GM19238 (cell line): ENCODE measurements around the gene FAM167B.
A peak's percentile ranks its signal among the peaks of the same experiment; 100 is the strongest.

Experiments used
- DNase-seq: peaks from one replicate; pipeline ENCODE4 v3.0.0; 2011; ENCODE audit warnings: low spot score; ENCODE audit not compliant: insufficient read length

Gene FAM167B

DNA sequence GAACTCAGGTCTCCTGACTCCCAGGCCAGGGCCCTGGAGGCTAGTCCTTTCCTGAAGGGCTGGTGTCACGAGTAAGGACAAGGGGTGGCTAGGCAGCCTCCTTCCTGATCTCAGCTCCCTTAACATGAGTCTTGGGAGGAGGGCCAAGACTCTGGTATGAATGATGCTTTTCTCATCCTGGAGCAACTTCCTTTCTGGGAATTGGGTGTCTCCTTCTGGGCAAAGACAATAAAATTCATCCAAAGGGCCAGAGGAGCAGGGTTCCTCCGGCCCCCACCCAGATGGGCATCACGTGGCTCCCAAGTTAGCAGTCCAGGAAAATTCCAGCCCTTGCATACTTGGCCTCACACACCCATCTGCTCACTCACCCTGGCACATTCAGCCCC is at the start of gene FAM167B:
FAM167B (plus strand) TSS at position 335 of the 386 bp plus-strand sequence. CDS start 200 bp downstream, outside the sequence.
- no peak for DNase-seq

DNA sequence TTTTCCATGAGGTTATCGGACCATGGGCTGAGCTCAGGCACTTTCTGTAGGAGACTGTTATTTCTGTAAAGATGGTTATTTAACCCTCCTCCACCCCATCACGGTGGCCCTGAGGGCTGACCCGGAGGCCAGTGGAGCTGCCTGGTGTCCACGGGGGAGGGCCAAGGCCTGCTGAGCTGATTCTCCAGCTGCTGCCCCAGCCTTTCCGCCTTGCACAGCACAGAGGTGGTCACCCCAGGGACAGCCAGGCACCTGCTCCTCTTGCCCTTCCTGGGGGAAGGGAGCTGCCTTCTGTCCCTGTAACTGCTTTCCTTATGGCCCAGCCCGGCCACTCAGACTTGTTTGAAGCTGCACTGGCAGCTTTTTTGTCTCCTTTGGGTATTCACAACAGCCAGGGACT is 49.2 kb upstream of the FAM167B start:
- no peak for DNase-seq

DNA sequence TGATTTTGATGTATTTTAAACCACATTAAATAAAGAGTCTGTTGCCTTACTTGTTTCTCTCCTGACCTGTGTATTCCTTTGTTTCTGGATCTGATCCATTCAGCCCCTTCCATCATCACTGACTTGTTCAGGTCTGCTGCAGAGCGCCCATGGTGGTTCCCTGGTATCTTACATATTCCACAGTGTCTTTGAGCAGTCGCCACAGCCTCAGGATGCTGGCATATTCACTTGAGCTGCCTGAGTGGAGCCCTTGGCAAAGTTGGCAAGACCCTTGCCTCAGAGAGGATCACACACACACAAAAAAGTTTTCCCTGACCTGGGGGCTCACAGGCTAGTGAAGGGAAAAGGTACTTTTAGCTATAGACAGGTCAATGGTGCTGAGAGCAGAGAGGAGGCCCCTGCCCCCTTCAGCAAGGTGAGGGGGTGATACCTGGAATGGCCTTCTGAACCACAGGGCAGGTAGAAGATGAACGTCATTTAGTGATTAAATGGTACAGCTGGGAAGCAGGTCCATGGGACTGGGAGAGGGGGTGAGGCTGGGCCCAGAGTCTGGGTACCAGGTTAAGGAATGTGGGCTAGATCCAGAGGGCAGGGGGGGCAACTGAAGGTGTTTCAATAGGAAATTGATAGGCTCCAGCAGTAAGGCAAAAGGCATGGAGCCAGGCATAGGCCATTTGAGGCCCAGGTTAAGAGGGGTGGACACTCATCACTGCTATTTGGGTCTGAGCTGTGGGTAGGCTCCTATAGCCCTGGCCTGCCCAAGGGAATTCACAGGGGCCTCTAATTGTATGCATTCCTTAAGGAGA is 48.6 kb upstream of the FAM167B start:
- DNase-seq = no peak

DNA sequence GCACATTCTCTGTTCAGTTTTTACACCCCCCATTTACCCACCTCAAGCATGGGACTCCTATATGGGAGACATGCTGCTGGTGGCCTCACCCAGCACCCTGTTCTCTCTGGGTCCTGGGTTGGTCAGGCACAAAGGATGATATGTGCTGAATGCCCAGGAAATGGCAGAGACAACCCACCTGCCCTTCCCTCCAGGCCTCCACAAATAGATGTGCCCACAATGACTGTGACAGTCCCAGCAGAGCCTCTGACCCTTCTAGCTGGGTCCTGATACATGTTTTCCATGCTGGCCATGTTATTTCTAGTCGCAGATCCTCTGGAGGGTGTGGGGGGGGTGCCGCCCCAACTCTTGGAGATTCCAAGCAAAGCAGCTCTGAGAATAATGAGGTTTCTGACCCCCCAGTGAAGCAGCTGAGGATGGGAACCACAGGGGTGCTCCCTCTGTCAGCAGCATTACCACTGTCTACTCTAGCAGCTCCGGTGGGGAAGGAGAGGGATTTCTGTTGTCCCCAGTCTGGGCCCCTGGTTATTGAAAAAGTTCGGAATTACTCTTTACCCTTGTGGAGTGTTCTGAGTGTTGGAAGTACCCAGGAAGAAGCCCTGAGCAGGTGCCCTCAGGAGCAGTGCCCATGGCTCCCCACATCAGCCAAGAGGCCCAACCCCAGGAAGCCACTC is 47.8 kb upstream of the FAM167B start:
- DNase-seq = no peak

DNA sequence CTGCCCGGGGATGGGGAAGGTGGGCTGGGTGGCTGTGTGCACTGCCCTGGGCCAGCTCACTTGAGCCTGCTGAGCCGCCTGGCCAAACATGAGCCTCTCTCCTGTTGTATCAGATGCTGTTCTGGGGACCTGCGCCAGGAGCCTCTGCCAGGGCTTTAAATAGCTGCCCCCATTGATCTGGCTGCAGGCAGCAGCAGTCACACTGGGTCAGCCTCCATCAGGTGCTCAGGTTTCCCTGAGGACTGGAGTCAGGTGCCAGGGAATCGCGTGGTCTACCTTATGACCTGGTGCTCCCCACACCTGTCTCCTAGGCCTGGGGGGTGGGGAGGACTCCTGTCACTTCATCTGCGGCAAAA is 47.3 kb upstream of the FAM167B start:
- DNase-seq = no peak

DNA sequence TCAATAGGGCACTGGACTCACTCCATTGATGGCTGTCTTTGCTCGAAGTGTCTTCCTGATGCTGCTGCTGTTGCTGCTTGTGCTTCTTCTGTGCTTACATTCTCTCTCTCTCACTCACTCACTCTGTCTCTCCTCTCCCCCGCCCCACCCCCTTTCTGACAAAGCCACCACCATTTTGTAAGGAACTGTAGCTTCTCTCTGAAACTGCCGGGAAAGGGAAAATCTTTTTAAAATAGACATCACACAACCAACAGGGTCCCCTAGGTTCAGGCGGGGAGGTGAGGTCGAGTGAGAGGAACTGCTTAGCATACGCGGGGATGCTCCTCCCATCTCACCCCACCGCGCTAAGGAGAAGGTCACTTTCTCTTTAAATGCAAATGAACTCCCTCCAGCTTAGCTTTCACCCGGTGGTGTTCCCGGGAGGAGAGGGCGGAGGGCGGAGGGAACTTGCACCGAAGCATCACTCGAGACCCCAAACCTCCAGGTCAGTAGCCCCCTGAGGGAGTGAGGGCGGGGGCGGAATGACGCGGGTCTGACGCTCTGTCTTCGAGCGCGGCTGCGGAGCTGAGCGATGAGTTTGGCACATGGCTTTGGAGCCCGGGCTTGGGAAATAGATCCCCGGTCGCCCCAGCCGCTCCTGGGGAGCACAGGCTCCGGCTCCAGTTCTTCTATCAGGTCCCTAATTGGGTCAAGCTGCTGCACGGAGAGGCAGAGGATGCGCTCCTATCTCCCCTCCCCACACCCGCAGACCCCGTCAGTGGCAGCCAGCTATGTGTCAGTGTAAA is 46.6 kb upstream of the FAM167B start, which contains the start of gene CCDC28B:
CCDC28B (plus strand) TSS at position 370 of the 785 bp plus-strand sequence. CDS start 1,341 bp downstream, outside the sequence.
- DNase-seq = peak; percentile 52

DNA sequence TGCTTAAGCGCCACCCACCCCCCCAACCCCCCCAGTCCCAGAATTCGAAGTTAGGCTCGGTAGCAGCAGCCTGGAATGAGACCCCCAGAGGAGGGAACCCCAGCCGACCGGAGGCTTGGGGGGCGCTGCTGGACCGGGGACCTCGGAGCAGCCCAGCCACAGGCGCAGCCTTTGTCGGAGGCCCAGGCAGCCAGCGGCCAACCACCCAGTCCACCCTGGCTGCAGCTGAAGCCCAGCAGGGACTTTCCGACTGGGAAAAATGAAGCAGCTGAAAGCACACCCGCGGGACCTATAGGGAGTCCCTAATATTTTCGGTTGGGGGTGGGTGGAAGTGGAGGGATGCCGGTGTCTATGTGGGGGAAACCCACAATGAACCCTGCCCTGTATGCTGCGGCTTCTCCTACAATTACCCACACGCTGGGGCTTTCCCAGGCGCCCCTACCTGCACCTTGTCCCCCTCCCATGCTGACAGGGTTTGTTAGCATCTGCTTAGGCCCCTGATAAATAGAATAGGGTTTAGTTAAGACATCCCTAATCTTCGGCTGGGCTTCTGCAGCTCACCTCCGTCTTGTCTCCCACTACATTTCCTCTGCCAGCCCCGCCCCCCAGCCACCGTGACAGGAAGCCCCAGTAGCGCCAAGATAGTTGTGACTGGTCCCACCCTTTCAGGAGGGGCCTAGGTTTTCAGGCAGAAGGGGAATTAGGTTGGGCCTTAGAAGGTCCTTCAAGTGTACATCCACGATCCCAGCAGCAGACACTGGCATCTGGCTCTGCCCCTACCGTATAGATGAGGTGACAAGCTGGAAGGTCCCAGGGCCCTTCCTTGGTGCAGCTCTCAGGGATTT is 45.8 kb upstream of the FAM167B start:
- DNase-seq = peak; percentile 67

DNA sequence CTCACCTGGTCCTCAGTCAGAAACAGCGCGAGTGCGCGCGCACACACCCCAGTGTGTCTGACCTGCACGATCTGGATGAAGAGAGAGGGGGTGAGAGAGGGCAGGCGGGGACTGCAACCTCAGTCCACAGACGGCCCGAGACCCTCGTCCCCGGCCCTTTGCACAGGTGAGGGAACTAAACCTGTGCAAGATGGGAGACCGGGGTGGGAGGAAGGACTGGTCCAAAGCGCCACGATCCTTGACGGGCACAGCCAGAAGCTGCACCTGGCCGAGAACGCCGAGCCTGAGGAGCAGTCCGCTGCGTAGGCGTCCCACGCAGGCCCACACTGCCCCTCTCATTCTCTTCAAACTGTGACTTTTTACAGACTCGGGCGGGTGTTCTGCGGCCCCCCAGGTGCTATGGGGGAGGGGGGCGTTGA is 42.1 kb upstream of the FAM167B start:
- no peak for DNase-seq

DNA sequence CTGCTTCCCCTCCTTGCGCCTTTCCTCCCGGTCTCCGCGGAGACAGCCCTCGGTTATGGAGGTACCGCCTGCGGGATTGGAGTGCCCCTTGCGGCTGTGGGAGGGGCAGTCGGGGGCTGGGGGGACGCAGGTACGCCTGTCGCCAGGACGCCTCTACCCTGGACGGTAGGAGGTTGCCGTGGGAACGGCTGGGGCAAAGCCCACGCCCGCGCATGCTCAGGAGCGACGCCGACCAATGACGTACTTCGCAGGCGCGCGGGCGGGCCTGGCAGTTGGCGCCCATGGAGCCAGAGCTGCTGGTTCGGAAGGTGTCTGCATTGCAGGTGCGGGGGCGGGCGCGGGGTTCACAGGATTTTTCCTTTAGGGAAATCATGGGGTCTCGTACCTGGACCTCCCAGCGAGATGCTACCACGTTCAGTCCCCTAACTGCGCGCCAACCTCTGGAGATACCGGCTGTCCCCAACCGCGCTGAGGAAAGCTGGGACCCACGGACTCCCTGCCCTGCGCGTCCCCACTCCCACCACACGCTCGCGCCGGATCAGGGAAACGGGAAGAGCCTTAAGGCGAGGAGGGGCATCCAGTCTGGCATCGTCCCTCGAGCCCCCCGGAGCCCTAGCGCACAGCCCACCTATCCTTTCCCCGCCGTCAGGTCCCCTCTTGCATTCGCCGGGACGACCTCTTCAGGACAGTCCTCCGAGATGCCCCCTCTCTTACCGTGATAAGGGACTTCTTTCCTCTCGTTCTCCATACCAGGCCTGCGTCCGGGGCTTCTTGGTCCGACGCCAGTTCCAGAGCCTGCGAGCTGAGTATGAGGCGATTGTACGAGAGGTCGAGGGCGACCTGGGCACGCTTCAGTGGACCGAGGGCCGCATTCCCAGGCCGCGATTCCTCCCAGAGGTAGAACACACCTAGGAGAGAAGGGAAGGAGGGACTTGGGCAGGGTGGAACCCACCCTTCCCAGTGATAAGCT is 41.3 kb upstream of the FAM167B start, which contains the start of gene IQCC:
IQCC (plus strand) TSS at position 271 of the 970 bp plus-strand sequence; CDS start at position 282, 11 bp downstream.
- DNase-seq = peak; percentile 85

DNA sequence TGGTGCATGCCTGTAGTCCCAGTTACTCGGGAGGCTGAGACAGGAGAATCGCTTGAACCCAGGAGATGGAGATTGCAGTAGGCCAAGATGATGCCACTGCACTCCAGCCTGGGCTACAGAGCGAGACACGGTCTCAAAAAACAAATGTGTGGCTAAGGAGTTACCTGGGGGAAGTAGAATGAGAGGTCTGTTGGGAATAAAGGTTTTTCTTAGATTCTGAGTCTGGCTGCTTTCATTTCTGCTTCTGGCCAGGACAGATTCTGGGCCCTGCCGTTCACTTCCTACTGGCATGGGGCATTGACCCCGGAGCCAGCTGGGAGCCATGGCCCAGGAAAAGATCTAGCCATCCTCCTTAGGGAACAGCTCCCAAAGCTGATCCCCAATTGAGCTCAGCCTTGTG is 38.6 kb upstream of the FAM167B start:
- DNase-seq = no peak

DNA sequence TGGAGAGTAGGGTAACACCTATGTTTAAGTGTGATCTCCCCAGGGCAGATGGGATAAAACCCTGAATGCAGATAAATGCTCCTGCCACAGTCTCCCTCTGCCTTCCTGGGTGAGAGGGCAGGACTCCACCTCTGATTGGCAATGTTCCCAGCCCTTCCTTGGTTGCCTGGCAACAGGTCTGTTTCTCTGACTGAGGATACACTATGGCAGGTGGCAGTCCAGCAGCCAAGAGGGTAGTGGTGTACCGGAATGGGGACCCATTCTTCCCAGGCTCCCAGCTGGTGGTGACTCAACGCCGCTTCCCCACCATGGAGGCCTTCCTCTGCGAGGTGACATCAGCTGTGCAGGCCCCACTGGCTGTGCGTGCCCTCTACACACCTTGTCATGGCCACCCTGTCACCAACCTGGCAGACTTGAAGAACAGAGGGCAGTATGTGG is 38.1 kb upstream of the FAM167B start, which contains the start of gene DCDC2B:
DCDC2B (plus strand) TSS at position 199 of the 438 bp plus-strand sequence; CDS start at position 204, 5 bp downstream.
- no peak for DNase-seq

DNA sequence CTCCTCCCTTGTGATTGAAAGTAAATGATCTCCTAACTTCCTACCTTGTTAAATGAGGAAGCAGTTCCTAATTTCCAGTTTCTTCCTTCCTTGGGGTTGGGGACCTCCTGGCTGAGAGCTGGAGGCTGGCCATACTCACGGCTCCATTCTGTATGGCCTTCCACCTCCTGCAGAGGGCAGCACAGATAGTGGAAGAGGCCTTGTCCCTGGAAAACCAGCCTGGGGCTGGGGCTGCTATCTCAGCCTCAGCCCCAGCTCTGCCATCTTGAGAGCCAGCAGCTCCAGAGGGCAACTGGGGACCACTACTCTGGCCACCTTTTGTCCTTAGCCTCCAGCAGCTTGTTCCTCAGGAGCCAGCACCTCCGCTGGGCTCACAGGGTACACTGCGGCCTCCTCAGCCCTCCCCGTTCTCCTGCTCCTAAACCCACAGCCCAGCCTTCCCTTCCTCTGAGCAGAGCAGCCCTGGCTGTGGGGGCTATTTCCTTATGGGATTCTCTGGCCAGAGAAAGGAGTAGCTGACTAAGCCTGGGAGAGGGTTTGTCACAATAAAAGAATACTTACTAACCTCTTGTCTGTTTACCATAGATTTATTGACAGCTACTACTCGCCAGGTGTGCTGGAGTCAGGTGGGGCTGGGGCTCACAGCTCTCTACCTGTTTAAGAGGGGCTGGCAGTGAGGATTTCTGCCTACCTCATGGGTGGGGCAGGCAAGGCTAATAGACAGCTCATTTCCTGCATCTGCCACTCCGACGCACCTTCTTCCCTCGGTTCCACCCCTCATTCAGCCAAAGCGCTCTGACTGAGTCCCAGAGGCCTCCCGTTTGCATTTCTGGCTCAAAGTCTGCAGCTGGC is 31.2 kb upstream of the FAM167B start:
- DNase-seq = peak; percentile 43

DNA sequence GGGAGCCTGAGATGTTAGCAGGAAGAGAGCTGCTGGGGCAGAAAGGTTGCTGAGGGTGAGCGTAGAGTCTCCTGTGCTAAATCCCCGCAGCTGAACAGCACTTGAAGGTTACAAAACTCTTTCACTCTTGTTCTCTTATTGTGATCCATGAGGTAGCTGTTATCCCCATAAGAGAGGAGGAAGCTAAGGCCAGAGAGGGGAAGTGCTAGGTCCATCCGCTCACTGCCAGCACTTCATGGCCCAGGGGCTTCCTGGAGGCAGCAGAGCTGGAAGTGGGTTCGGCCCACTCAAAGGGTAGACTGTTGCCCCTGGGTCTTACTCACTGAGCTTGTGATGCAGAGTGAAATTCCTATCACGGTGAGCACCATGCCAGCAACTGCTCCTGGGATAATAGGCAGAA is 30.5 kb upstream of the FAM167B start:
- DNase-seq = no peak

DNA sequence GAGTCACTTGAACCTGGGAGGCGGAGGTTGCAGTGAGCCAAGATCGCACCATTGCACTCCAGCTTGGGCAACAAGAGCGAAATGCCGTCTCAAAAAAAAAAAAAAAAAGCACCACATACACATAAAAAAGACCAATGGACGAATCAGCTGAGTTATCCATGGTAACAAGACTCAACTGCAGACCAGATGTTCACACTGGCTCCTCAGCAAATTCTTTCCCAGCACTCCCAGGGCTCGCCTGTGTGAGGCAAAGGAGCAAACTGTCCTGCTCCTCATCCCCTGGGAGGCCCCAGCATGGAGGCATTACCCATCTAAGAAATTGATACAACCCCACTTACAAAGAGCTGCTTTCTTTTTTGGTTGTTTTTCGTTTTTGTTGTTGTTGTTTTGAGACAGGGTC is 28.0 kb upstream of the FAM167B start:
- DNase-seq = no peak

DNA sequence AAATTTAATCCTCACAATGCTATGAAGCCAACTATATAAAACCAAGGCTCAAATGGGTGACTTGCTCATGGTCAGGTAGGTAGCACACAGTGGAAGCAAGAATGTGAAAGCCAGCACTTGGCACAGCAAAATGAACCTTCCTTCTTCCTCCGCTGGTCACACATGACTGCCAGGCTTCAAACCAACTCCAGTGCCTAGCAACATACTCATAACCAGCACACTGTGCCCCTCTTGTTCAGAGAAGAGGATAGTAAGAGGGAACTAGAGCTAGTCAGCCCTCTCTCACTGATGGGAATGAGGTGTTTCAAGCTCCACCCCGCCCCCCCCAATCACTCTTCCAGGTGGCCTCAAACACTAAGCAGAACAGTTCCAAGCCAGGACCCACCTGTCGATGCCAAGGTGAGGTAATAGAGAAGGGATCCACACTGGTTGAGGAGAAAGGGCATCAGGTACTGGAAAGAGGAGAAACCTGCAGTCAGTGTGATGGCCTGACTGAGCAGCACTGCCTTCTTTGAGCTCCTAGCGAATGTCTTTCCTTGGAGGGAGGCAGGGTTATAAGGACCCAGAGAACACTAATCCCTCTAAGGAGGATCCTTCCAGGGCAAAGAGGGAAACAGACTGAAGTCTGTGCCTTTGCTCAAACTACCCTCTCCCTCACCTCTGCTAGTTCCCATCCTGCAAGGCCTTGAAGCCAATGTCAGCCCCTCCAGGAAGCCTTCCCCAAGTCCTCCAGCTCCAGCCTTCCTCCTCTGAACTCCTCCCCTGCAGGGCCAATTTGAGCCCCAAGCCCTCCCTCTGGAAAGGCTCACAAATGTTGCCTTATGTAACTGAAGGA is 26.1 kb upstream of the FAM167B start:
- DNase-seq = no peak

DNA sequence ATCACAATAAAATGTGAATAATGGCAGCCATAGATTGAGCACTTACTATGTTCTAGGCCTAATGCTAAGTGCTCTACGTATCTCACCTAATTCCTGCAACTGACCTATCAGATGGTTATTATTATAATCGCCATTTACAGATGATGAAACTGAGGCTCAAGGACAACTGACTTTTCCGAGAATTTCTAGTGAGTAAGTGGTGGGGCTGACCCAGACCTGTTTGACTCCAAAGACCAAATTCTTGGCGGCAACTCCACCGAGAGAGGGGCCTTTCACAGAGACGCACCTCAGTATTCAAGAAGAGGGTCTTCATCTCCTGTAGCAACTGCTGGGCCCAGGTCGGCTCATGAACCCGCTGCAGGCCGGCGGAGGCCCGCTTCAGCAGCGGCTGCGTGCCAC is 25.4 kb upstream of the FAM167B start:
- no peak for DNase-seq

DNA sequence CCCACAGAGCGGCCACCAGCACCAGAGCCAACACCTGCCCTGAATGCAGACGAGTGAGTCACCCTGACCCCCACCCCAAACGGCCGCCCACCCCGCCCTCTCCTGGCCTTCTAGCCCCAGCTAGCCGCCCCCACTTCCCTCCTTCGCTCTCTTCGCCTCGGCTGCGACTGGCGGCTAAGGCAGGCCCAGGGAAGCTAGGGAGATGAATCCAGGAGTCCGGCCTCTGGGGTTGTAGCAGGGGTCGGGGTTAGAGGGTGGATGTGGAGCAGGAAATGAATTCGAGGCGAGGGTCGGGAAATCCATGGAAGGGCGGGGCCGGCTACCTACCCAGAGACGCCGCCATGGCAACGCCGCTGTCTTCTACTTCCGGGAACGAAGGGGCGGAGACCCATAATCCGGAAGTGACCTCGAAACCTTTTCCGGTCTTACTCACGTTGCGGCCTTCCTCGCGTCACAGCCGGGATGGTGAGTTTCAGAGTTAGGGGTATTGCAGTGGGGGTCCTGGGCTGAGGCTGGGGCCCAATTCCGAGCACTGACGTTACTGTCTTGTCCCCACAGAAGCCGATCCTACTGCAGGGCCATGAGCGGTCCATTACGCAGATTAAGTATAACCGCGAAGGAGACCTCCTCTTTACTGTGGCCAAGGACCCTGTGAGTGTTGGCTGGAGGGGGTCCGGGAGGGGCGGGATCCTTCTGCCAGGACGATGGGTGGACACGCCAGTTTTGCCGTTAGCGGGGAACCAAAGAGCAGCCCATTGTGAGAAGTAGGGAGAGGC is 24.9 kb upstream of the FAM167B start, which contains the start of the genes EIF3I and TMEM234:
EIF3I (plus strand) TSS at position 428 of the 776 bp plus-strand sequence; CDS start at position 463, 35 bp downstream.
TMEM234 (minus strand) TSS at position 374 of the 776 bp plus-strand sequence; CDS start at position 343, 31 bp downstream.
- peak; percentile 92 for DNase-seq
